ENCODE results near the gene COQ2. TPM values are rescaled to one million over a fixed set of nuclear protein-coding genes. Genes with fewer than 3 reads are reported as not detected.
"Not testable (repeated sequence)": the region's sequence is repeated elsewhere in the genome, so short reads cannot be mapped to it uniquely, and the experiment has no call there.

Gene COQ2
- total and polyA plus RNA-seq, 8 donors: 2.8 to 5.4 (median 3.9) TPM

GRCh38 chr4:83326546-83326945 is 41.9 kb upstream of the COQ2 start:
- H3K4me1 ChIP-seq: no peaks in the 10 kb centered on the region
- no peaks in the 10 kb centered on the region for H3K36me3 ChIP-seq
- H3K27me3 ChIP-seq: no peaks in the 10 kb centered on the region
- H3K9me3 ChIP-seq: no peaks in the 10 kb centered on the region
- no peak overlapping the region for H3K27ac ChIP-seq
- TF ChIP-seq, protein P1, sequence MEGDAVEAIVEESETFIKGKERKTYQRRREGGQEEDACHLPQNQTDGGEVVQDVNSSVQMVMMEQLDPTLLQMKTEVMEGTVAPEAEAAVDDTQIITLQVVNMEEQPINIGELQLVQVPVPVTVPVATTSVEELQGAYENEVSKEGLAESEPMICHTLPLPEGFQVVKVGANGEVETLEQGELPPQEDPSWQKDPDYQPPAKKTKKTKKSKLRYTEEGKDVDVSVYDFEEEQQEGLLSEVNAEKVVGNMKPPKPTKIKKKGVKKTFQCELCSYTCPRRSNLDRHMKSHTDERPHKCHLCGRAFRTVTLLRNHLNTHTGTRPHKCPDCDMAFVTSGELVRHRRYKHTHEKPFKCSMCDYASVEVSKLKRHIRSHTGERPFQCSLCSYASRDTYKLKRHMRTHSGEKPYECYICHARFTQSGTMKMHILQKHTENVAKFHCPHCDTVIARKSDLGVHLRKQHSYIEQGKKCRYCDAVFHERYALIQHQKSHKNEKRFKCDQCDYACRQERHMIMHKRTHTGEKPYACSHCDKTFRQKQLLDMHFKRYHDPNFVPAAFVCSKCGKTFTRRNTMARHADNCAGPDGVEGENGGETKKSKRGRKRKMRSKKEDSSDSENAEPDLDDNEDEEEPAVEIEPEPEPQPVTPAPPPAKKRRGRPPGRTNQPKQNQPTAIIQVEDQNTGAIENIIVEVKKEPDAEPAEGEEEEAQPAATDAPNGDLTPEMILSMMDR (IDR thresholded peaks at IDR 0.05): no peak
- WGBS, 2 donors: 57 to 62% methylated on average over 8 of the region's 8 CpGs
- intact Hi-C loops (cut with DNase I): no loop called here
- no peak for FAIRE-seq
- DNase-seq: no peak
- no peak overlapping the region for H3K4me3 ChIP-seq
- peak in 1 of 4 donors; percentile 40 for ATAC-seq

DNA sequence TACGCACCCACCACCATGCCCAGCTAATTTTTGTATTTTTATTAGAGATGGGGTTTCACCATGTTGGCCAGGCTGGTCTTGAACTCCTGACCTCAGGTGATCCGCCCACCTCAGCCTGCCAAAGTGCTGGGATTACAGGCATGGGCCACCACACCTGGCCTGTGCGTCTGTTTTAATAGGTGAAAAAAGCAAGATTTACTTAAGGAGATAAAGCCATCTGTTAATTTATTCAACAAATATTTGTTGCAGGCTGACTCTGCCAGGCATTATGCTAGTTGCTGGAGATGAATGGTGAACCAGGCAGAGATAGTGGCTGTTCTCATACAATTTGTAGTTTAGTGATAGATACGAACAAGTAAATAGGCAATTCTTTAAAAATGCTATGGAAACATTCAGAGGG is 40.7 kb upstream of the COQ2 start:
- H3K4me3 ChIP-seq; H3K4me1 ChIP-seq; H3K27ac ChIP-seq; FAIRE-seq; H3K9me3 ChIP-seq; H3K36me3 ChIP-seq; H3K27me3 ChIP-seq; intact Hi-C loops (cut with DNase I): not testable (repeated sequence)
- WGBS, 2 donors: 44% methylated on average over 4 of the region's 4 CpGs
- ATAC-seq (peak; percentile 47 to 88 (median 74)), DNase-seq (peak in 1 of 6 donors; percentile 20)

GRCh38 chr4:83323136-83323535 is 38.5 kb upstream of the COQ2 start:
- H3K36me3 ChIP-seq: no peaks in the 10 kb centered on the region
- TF ChIP-seq, protein P1 (IDR thresholded peaks at IDR 0.05): no peak
- intact Hi-C loops (cut with DNase I): no loop called here
- H3K27ac ChIP-seq: no peak overlapping the region
- no peaks in the 10 kb centered on the region for H3K27me3 ChIP-seq
- DNase-seq: no peak
- no peaks in the 10 kb centered on the region for H3K4me1 ChIP-seq
- ATAC-seq: no peak
- no peak overlapping the region for H3K4me3 ChIP-seq
- no peak for FAIRE-seq
- H3K9me3 ChIP-seq: no peaks in the 10 kb centered on the region
- WGBS, 2 donors: 78 to 79% methylated on average over 3 of the region's 3 CpGs

- 74 to 89% methylated on average over 5 of the region's 5 CpGs for whole genome bisulfite sequencing, 2 donors
- no peaks in the 10 kb centered on the region for H3K4me1 ChIP-seq
- peak overlapping the region in 1 of 4 donors; percentile 8 for H3K27ac ChIP-seq
- intact Hi-C loops (cut with DNase I): no loop called here
- DNase-seq (peak in 2 of 6 donors; percentile 25 to 56), ATAC-seq (peak in 2 of 4 donors; percentile 76), FAIRE-seq (no peak)
- no peaks in the 10 kb centered on the region for H3K36me3 ChIP-seq
- TF ChIP-seq, protein P1 (IDR thresholded peaks at IDR 0.05): no peak
- no peak overlapping the region for H3K4me3 ChIP-seq
- H3K27me3 ChIP-seq: no peaks in the 10 kb centered on the region
- no peaks in the 10 kb centered on the region for H3K9me3 ChIP-seq
Observed at GRCh38 chr4:83320548-83320947, 36.0 kb upstream of the COQ2 start.

- no peak overlapping the region for H3K27ac ChIP-seq
- no peaks in the 10 kb centered on the region for H3K36me3 ChIP-seq
- TF ChIP-seq, protein P1 (IDR thresholded peaks at IDR 0.05): no peak
- FAIRE-seq (no peak), ATAC-seq (no peak), DNase-seq (no peak)
- no peaks in the 10 kb centered on the region for H3K4me1 ChIP-seq
- intact Hi-C loops (cut with DNase I): no loop called here
- H3K9me3 ChIP-seq: no peaks in the 10 kb centered on the region
- H3K4me3 ChIP-seq: no peak overlapping the region
- H3K27me3 ChIP-seq: no peaks in the 10 kb centered on the region
- WGBS, 2 donors: 77 to 80% methylated on average over 3 of the region's 3 CpGs
Observed at GRCh38 chr4:83318666-83319065, 34.1 kb upstream of the COQ2 start.
